ENCODE results near the gene ASPHD2.

Gene ASPHD2

GRCh38 chr22:26446808-26447515 is 17.9 kb downstream of the ASPHD2 start:
- DNase-seq (ENCODE audit: low read depth in 2 of 2), result no peak

DNA sequence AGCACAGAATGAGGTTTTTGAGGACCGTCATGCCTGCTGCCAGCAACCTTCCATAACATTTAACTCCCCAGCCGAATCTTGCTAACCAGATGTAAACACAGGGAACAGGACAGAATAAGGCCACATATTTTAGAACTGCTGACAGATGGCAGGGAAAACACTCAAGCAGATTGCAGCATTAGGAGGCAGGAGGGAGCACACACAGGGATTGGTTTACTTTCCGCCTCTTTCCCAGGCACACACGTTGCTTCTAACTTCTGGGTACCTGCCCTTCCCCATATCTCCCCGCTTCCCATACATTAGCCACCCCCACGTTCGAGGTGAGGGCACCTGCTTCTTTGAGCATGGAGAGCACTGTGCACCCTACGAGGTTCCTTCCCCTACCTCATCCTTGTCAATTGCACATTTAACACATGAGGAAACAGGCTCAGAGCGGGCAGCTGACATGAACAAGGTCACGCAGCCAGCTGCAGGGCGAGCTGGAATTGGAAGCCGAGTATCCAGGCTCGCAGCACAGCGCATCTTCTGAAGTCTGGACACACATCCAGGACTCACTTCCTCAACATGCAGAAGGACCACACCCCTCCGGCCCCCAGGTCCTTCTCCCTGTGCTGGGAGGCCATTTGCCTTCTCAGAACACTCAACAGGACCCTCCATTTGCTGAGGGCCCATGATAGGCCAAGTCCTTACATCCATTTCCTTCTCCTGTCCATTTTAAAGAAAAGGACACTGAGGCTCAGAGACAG is 18.7 kb downstream of the ASPHD2 start:
- no peak for DNase-seq (ENCODE audit: low read depth in 2 of 2)

DNA sequence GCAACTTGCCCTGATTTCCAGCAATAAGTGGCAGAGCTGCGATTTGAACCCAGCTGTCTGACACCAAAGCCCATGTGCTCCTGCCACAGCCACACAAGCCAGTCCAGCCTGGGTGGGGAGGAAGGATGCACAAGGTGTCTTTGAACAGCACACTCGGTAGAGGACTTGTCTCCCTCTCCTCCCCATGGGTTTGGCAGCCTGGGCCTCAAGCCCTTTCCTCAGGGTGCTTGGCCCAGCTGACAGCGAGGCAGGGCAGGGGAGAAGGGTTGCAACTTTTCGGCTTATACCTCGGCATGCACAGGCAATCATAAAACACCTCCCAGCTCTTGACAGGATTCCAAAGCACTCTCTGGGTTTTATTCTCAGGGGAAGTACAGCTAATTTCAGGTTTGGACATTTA is 19.3 kb downstream of the ASPHD2 start:
- DNase-seq (ENCODE audit: low read depth in 2 of 2), result no peak

DNA sequence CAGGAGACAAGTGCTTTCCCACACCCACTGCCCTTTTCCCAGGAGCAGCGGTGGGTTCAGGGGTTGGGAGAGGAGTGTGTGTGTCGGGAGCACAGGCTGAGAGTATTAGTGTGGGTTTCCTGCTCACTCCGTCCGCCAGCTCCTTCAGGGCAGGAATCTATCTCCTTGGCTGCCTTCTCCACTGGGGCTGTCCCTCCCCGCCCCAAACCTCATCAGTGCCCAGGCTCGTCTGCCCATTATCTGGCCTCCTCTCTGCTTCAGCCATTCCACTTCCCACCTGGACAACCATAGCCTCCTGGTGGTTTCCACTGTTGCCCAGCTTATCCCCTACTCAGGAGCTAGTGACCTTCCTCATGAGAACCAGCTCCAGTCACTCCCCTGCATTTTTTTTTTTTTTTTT is 19.9 kb downstream of the ASPHD2 start:
- no peak for DNase-seq (ENCODE audit: low read depth in 2 of 2)

GRCh38 chr22:26450453-26451185 is 21.6 kb downstream of the ASPHD2 start:
- DNase-seq (ENCODE audit: low read depth in 2 of 2), result no peak

GRCh38 chr22:26452236-26453016 is 23.4 kb downstream of the ASPHD2 start:
- DNase-seq (ENCODE audit: low read depth in 2 of 2), result no peak

DNA sequence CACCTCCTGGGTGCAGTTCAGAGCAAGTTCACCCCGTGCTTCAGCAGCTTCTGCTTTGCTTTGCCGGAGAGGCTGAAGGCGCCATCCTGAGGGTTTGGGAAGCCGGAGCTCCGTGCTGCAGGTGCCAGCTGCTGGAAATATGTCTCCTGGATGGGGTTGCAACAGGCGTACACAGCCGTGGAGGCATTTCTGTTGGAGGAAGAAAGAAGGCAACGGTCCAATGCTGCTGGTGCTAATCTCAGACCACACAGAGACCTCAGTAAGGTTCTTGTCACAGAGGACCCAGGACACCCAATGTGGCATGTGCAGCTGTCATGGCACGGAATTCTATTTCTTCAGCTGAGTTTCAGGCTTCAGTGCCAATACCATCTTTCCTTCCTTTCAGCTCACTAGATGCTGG is 24.2 kb downstream of the ASPHD2 start:
- no peak for DNase-seq (ENCODE audit: low read depth in 2 of 2)

- no peak for DNase-seq (ENCODE audit: low read depth in 2 of 2)
These were observed 24.9 kb downstream of the ASPHD2 start for GRCh38 chr22:26453812-26454500.

DNA sequence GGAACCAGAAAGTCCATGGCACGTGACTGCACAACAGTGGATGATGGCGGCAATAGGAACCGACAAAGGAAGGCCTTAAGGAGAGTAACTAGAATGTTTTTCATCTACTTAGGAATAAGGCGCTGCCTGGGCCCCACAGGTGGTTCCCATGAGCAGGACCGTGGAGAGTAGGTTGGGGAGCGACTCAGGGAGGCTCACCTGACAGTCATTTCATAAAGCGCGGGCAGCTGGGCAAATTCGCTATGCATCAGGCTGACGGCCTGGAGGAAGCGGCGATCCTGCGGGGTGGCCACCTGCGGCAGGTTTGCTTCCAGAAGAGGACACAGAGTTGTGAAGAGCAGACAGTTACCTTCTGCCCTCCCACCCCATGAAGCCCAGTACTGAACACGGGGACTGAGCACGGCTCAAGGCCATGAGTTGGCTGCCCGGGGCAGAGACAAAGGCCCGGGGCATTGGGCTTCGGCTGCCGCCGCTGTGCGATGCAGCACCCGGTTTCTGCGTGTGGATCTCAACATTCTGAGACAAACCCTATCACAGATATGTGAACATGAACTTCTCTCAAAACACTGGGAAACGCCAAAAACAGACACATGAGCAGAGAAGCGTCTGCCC is 28.7 kb downstream of the ASPHD2 start:
- no peak for DNase-seq (ENCODE audit: low read depth in 2 of 2)

DNA sequence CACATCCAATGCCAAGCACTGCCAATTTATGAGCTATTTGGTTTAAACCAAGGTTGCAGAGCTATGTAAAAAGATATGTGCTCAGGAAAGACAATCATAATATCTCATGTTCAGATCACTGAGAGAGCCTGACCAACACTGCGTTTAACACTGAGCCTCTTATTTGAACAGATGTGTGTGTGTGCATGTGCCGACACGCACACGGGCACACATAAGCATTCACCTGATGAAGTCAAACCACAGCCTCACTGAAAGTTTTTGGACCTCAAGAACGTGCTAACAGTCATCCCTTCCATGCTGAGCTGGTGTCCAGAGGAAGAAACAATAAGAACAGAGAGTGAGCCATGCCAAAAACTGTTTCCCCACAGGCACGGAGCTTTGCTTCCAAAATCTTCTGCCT is 31.1 kb downstream of the ASPHD2 start:
- no peak for DNase-seq (ENCODE audit: low read depth in 2 of 2)

DNA sequence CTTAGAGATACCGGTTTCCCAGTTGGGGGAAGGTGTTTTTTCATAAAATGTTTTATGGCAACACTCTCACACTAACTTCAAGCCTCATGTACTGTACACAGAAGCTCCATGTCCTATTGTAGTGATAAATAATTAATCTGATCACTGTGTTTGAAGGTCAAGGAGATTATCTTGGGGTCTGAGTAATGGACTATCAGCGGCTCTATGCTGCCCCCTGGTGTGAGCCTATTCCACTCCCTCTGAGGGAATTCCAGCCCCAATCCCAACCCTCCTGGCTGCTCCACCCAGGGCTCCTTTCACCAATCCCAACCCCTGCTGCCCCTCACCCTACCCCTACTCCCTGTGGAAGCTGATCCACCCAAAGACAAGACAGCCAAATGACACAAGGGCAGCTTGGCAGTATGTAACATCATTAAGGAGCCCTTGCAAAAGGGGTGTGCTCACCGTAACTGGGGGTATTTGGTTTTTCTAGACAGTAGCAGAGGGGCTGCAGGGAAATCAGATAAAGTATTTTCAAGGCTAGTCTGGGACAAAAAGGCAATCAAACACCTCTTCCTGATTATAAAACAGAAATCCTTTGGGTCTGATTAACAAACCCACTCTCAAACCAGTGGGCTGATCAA is 32.2 kb downstream of the ASPHD2 start:
- peak in 1 of 2 experiments; percentile 43 for DNase-seq (ENCODE audit: low read depth in 2 of 2)

DNA sequence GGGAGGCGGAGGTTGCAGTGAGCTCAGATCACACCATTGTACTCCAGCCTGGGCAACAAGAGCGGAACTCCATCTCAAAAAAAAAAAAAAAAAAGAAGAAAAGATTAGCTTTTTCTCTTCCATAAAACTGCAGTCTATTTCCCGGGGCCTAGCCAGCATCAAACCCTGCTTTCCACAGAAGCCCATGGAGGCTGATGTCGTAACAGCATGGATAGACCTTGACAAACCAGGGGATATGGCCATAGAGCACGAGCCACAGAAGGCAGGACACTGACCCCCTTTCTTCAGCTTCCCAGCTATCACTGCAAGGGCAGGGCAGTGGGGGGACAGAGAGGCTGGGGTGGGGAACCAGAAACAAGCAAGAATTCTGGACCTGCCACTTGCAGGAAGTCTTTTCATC is 33.0 kb downstream of the ASPHD2 start:
- DNase-seq (ENCODE audit: low read depth in 2 of 2), result no peak

- DNase-seq (ENCODE audit: low read depth in 2 of 2), result no peak
These were observed 33.6 kb downstream of the ASPHD2 start for GRCh38 chr22:26462641-26463040.

GRCh38 chr22:26463101-26463661 is 34.1 kb downstream of the ASPHD2 start:
- no peak for DNase-seq (ENCODE audit: low read depth in 2 of 2)

- no peak for DNase-seq (ENCODE audit: low read depth in 2 of 2)
These were observed 34.6 kb downstream of the ASPHD2 start for GRCh38 chr22:26463688-26464087.

DNA sequence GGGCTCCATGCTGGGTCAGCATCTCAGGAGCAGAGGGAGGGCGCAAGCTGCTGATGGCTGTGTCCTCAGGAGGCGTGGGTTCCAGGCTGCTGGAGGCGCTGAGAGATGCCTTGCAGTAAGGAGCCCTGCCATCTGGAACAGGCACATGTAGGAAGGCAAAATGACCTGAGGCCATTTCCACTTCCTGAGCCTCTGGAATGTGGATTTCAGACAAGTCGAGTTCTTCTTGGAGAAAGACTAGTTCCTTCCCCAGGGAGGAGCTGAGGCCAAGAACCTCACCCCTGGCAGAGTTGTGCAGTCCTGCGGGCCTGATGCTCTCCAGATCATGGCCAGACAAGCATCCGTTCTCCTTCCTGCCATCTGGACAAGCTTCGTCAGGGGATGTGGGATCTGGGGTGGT is 35.3 kb downstream of the ASPHD2 start:
- no peak for DNase-seq (ENCODE audit: low read depth in 2 of 2)

GRCh38 chr22:26466196-26466595 is 37.1 kb downstream of the ASPHD2 start:
- no peak for DNase-seq (ENCODE audit: low read depth in 2 of 2)

DNA sequence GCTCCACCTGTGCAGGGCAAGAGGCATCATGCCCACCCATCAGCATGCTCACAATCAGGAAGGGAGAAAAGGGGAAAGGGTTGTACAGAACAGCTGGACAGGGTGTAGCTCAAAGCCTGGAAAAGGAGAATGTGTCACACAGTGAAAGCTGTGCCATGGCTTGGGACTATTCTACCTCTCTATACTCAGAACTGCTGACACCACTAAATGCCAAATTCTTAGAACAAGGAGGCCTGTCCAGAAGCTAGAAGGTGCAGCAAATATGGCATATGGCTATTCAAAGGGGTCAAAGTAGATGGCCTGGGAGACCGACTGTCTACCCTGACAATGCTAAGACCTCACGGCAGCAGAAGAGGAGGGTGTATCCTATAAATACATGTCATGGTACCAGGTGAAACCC is 41.7 kb downstream of the ASPHD2 start:
- DNase-seq (ENCODE audit: low read depth in 2 of 2), result no peak

- no peak for DNase-seq (ENCODE audit: low read depth in 2 of 2)
These were observed 42.5 kb downstream of the ASPHD2 start for GRCh38 chr22:26471522-26471921.

- no peak for DNase-seq (ENCODE audit: low read depth in 2 of 2)
These were observed 45.6 kb downstream of the ASPHD2 start for GRCh38 chr22:26474682-26475081.
